Psoas muscle (tissue), 8 donors: Measurements from ENCODE around the gene LGALSL. TPM values are rescaled to one million over a fixed set of nuclear protein-coding genes. Genes with fewer than 3 reads are reported as not detected.

Experiments used
- ATAC-seq, 4 donors: fragments of 200-7000 bp; cut with Tn5 transposase; one replicate each; pipeline ENCODE4 v1.9.1; 2020; ENCODE audit warnings: moderate library complexity in 3 of 4, mild to moderate bottlenecking in 2 of 4
- DNase-seq, 2 donors: peaks; one replicate each; pipeline ENCODE4 v3.0.0-alpha.2; 2020
- H3K27ac ChIP-seq: fragments of 200-600 bp; one replicate; pipeline ENCODE4 v1.8.0; 2022
- H3K27me3 ChIP-seq, 3 donors: fragments of 200-600 bp in 1 of 3; one replicate each; pipeline versions ENCODE4 v1.6.1 to v1.8.0; 2013 to 2022; ENCODE audit warnings: low read length in 2 of 3, mild to moderate bottlenecking in 2 of 3, moderate library complexity in 1 of 3; ENCODE audit not compliant: insufficient read depth in 3 of 3
- H3K36me3 ChIP-seq, 2 donors: fragments of 200-600 bp in 1 of 2; one replicate each; pipeline versions ENCODE4 v1.6.1 to v1.8.0; 2013 to 2022; ENCODE audit warnings: low read depth in 1 of 2, mild to moderate bottlenecking in 1 of 2, moderate library complexity in 1 of 2; ENCODE audit not compliant: insufficient read depth in 1 of 2
- H3K4me1 ChIP-seq: fragments of 200-600 bp; one replicate; pipeline ENCODE4 v1.8.0; 2022
- H3K4me3 ChIP-seq: fragments of 200-600 bp; one replicate; pipeline ENCODE4 v1.8.0; 2022; ENCODE audit warnings: mild to moderate bottlenecking
- H3K9me3 ChIP-seq: fragments of 200-600 bp; one replicate; pipeline ENCODE4 v1.8.0; 2022
- WGBS, 3 donors: extraction: QIAGEN DNeasy Blood & Tissue Kit; methylation state at CpG; one replicate each; pipeline versions ENCODE4 v1.1.6 to v1.1.7; 2013; 5-methylcytosine and 5-hydroxymethylcytosine counted together
- intact Hi-C, 2 donors: fragments of 100-400 bp; cut with DNase I; formaldehyde crosslinking; loops; one replicate each; pipeline versions ENCODE4 v1.11.0 to v1.14.2; 2022
- polyA plus RNA-seq, 3 donors: library from polyadenylated mRNA; stranded (reverse); fragments of 200-250 nt; gene quantifications; one replicate each; pipeline ENCODE4 v1.2.3, GENCODE V29; 2013
- total RNA-seq, 4 donors: library from RNA; stranded (reverse); fragmentation: NEBNext Ultra II Directional in 2 of 4; extraction: Animal tissue kit (Norgen Biotek cat#: 25700) in 2 of 4; gene quantifications; one replicate each; pipeline versions ENCODE4 v1.2.1 to v1.2.4, GENCODE V29; 2021 to 2023
- TF ChIP-seq, protein P1 (sequence below): fragments of 200-600 bp; IDR thresholded peaks from one replicate; pipeline ENCODE4 v1.8.0; 2022; ENCODE audit warnings: antibody characterized with exemption
- donor health status: healthy with polysubstance abuse.
- donor health status: DM: no; HTN: no; CAD: no; lungs with moderate emphysema.
- donor health status: Bipolar disorder and iron deficiency.
- donor health status: healthy.
- donor health status: DM: yes; HTN: yes; CAD: no.
- donor health status: DM: no; HTN: no; CAD: no.
- donor health status: DM: no; HTN: no; CAD: no.
- donor health status: DM: yes; HTN: yes; CAD: no.

Gene LGALSL
- total and polyA plus RNA-seq, 7 donors: 3.6 to 30.9 (median 11.4) TPM

DNA sequence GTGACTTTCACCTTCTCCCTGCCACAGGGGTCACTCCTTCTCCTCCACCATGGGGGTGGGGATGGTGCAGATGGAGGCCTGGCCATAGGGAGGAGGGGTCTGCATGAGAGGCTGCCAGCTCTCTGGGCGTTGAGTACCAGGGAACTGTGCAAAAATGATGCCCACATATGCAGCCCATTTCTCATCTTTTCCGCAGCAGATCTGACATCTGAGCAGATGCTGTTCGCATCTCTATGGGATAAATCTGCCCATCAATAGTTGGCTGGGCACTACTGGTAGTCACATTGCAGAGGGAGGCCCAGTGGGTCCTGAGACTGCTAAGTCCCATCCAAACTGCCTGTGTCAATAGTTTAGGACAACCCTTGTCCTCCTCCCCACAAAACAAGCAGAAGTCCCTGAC lies 45.9 kb upstream of the LGALSL start:
- Histone ChIP-seq H3K4me1 (peaks cover 31% of the 10 kb centered on the region), H3K27ac (no peak overlapping the region), H3K4me3 (no peak overlapping the region), H3K36me3 (no peaks in the 10 kb centered on the region), H3K27me3 (no peaks in the 10 kb centered on the region), H3K9me3 (no peaks in the 10 kb centered on the region)
- WGBS, 3 donors: 90 to 97% (median 91%) methylated on average over 3 of the region's 3 CpGs
- no peak for DNase-seq
- TF ChIP-seq, protein P1, sequence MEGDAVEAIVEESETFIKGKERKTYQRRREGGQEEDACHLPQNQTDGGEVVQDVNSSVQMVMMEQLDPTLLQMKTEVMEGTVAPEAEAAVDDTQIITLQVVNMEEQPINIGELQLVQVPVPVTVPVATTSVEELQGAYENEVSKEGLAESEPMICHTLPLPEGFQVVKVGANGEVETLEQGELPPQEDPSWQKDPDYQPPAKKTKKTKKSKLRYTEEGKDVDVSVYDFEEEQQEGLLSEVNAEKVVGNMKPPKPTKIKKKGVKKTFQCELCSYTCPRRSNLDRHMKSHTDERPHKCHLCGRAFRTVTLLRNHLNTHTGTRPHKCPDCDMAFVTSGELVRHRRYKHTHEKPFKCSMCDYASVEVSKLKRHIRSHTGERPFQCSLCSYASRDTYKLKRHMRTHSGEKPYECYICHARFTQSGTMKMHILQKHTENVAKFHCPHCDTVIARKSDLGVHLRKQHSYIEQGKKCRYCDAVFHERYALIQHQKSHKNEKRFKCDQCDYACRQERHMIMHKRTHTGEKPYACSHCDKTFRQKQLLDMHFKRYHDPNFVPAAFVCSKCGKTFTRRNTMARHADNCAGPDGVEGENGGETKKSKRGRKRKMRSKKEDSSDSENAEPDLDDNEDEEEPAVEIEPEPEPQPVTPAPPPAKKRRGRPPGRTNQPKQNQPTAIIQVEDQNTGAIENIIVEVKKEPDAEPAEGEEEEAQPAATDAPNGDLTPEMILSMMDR: no peak
- intact Hi-C loops: no loop called here
- ATAC-seq: no peak

DNA sequence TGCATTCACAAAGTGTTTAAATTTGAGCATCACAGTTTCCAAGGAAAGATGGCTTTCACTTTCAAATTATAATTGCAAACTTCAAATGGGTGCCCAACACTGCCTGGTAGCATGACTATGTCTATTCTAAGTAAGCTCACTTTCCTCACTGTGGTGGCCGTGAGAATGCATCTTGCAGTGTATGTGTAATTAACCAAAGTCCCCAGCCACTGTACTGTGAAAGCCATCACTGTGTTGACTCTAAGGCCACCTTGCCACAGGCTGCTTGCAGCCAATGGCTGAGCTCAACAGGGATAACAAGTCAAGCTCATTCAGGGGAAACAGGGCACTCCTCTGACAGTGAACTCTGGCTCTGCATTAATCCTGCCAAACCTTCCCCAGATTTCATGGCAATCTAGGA lies 43.3 kb upstream of the LGALSL start:
- Histone ChIP-seq H3K27me3 (no peaks in the 10 kb centered on the region), H3K4me3 (no peak overlapping the region), H3K27ac (no peak overlapping the region), H3K9me3 (no peaks in the 10 kb centered on the region), H3K4me1 (peaks cover 4% of the 10 kb centered on the region), H3K36me3 (no peaks in the 10 kb centered on the region)
- no peak for DNase-seq
- ATAC-seq: no peak
- TF ChIP-seq, protein P1: no peak
- 92 to 96% (median 96%) methylated on average over 1 of the region's 1 CpG for WGBS, 3 donors
- intact Hi-C loops: no loop called here

DNA sequence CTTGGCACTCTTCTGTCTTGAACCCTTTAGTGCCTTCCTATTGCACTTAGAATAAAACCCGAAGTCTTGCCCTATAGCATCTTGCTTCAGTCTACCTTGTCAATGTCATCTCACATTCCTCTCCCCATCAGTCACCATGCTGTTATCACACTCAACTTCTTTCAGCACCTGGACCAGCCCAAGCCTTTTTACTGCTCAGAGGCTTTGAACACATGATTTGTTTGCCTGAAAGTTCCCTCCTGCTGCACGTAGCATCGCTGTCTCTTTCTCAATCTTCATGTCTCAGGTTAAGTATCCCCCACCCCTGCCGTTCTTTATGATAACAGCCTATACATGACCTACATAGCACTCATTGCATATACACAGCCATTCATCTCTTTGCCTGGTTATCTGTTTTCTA lies 41.3 kb upstream of the LGALSL start:
- Histone ChIP-seq H3K4me1 (no peaks in the 10 kb centered on the region), H3K27me3 (no peaks in the 10 kb centered on the region), H3K27ac (no peak overlapping the region), H3K36me3 (no peaks in the 10 kb centered on the region), H3K9me3 (no peaks in the 10 kb centered on the region), H3K4me3 (no peak overlapping the region)
- WGBS, 3 donors: 94 to 97% (median 95%) methylated on average over 4 of the region's 4 CpGs
- intact Hi-C loops: no loop called here
- TF ChIP-seq, protein P1: no peak
- ATAC-seq (no peak), DNase-seq (no peak)

DNA sequence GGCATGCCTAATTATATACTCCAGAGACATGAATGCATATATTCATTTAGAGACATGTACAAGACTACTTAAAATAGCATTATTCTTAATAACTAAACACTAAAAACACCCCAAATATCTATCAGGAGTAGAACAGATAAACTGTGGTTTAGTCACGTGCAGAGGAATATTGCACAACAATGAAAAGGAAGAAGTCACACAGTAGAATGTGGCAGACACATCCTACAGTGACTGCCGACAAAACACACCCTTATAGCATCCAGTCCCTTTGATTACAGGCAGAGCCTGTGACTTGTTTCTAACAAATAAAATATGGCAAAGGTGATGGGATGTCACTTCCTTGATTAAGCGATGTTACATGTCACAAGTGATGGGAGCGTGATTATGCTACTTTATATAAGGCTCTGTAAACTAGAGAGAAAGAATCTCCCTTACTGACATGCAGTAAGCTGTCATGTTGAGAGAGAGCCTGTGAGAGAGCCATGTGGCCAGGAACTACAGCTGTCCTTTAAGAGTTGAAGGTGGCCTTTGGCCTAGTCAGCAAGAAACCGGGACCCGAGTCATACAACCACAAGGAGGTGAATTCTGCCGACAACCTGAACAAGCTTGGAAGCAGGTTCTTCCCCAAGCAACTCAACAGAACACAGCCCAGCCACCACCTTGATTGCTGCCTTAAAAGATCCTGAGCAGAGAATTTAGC lies 39.1 kb upstream of the LGALSL start:
- no peak for DNase-seq
- no peaks in the 10 kb centered on the region for H3K9me3 ChIP-seq
- TF ChIP-seq, protein P1: no peak
- H3K36me3 ChIP-seq: no peaks in the 10 kb centered on the region
- intact Hi-C loops: no loop called here
- H3K27ac ChIP-seq: no peak overlapping the region
- H3K4me3 ChIP-seq: no peak overlapping the region
- peaks cover 7% of the 10 kb centered on the region for H3K4me1 ChIP-seq
- 84 to 92% (median 87%) methylated on average over 7 of the region's 7 CpGs for WGBS, 3 donors
- no peak for ATAC-seq
- no peaks in the 10 kb centered on the region for H3K27me3 ChIP-seq

DNA sequence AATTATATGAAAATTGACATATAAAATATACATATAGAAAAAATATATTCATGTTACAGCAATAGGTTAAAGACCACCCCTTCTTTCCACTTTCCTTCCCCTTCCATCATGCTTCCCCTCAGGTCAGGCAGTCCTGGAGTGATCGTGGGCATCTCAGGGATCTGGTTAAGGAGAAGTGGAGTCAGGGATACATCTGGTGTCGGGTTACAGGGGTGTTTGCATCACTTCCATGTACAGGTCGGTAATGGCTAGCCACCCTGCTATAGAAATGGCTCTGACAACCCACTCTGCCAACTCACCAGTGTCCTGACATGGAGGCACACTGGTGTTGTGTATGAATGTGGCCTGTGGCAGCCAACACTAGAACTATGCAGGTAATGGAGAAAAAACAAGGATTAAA lies 36.3 kb upstream of the LGALSL start:
- no peak for ATAC-seq
- 62 to 85% (median 65%) methylated on average over 3 of the region's 3 CpGs for WGBS, 3 donors

More for the DNA sequence above, 36.3 kb upstream of the LGALSL start:
- no peaks in the 10 kb centered on the region for H3K36me3 ChIP-seq
- H3K4me1 ChIP-seq: peaks cover 34% of the 10 kb centered on the region
- no peaks in the 10 kb centered on the region for H3K27me3 ChIP-seq
- DNase-seq: no peak
- TF ChIP-seq, protein P1: no peak
- intact Hi-C loops: no loop called here
- H3K4me3 ChIP-seq: no peak overlapping the region
- no peak overlapping the region for H3K27ac ChIP-seq
- H3K9me3 ChIP-seq: no peaks in the 10 kb centered on the region
